ENCODE results near the gene RNF40.
A peak's percentile ranks its signal among the peaks of the same experiment; 100 is the strongest.
"Not testable (repeated sequence)": the region's sequence is repeated elsewhere in the genome, so short reads cannot be mapped to it uniquely, and the experiment has no call there.

The RNF40 gene

GRCh38 chr16:30783280-30784109, 21.4 kb downstream of the RNF40 start:
- DNase-seq: no peak

GRCh38 chr16:30784215-30784614, 22.1 kb downstream of the RNF40 start:
- DNase-seq: no peak

GRCh38 chr16:30785126-30786106, 23.3 kb downstream of the RNF40 start:
- no peak for DNase-seq

DNA sequence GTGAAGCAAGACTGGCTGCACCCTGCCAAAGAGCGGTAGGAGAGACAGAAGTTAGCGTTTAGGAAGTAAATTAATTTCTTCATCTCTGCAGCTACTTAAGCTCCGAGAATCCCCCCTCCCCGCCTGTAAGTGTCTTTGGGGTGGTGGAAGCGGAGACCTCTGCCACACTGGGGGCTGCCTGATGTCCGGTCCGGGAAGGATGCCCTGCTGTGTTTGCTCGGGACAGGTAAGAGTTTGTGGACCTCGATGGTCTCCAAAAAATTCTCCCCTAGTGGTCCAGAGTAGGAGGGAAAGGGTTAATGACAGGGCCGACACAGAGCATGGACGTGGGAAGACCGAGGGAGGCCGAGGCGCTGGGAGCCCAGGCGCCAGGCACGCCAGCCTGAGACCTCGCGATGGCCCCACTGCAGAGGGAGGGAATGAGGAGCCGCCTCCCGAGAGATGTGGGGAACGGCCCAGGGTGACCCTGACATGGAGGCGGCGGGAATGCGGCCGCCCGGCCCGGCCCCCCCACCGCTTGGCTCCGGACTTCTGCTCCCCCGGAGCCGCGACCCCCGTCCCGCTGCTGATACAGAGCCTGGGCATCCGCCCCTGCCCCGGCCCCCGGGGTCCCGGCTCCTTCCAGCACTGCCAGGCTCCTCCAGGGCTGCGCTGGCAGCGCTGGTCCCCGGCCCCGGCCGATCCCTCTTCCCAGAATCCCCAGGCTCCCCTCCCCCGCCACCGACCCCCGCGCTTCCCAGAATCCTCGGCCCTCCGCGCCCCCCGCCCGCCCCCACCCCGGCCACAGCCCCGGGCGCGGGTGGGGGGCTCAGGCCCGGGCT, 24.2 kb downstream of the RNF40 start:
- DNase-seq: peak; percentile 71

DNA sequence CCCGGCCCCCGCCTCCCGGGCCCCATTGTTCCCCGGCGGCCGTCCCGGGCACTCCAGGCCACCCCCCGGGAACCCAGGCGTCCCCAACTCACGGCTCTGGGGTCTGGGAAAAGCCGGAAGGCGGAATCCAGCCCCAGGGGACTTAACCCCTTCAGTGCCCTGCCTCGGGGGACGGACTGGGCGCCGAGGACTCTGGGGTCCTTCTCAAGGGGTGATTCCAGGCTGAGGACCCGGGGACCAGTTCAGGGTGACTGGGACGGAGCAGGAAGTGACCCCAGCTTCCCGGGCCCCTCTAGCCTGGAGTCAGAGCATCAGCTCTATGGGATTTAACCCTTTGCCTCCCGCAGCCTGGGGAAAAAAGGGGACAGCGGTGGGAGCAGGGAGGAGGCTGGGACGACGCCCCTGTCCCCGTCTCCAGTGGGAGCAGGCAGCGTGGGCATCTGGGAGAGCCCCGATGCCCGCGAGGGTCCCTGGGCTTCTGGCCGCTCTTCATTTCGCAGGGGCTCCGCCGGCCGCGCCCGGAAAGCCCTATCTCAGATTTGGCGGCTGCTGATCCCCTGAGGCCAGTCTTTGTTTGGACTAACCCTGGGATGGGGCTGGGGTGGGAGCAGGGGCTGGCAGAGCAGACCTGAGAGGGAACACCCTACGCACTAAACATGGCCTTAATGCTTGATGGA, 25.0 kb downstream of the RNF40 start, which contains the start of gene ZNF629:
Gene ZNF629 (minus strand): TSS at position 270 of the 677 bp plus-strand sequence. CDS start 2,723 bp downstream, outside the sequence.
- peak; percentile 75 for DNase-seq

DNA sequence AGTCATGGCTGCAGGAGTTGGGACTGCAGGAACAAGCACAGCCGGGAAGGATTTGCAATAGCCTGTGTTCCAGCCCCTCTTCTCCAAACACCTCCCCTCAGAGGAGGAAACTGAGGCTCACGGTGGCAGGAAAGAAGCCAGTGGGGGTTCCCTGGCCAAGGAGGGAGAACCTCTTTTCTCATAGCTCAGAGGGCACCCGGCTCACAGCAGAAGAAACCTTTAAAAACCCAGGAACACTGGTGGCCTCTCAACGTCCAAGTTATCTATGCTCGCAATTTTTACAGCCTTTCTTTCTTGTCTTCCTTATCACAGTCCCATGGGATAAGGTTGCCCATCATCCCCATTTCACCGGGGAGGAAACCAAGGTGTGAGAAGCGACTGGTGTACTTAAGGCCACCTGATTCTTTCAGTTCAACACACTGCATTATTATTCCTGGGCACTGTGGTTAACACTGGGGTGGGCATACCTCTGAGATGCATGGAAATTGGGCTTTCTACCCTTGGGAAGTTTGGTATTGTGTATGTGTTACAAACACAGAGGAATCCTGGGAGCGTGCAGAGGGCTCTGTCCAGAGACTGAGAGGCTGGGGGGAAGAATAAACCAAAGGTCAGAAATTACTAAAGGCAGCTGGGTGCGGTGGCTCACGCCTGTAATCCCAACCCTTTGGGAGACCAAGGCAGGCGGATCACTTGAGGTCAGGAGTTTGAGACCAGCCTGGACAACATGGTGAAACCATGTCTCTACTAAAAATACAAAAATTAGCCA, 25.7 kb downstream of the RNF40 start:
- DNase-seq: no peak

DNA sequence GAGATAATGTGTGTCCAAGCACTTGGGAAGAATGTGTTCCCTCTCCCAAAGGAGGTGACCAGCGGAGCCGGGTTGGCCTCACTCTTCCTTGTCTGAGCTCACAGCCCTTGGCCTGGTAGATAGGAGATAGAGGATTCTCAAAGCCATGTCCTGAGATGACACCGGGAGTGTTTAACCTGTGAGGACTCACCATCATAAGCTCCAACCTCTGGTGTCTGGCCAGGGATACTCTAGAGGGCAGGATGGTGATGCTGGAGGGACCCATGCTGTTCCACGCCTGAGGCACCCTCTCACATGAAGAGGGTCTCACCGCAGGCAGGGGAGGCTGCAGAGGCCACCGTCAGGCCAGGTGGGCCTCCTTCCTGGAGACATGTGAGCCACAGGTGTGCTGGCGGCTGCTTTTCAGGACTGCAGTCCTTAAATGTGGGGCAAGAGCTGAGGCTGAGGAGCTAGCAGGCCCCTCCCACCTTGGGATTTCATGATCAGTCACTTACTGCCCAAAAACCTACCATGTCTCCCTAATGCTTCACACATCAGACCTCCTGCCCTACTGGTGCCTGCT, 31.5 kb downstream of the RNF40 start:
- DNase-seq: no peak

GRCh38 chr16:30794634-30795033, 32.5 kb downstream of the RNF40 start:
- no peak for DNase-seq

DNA sequence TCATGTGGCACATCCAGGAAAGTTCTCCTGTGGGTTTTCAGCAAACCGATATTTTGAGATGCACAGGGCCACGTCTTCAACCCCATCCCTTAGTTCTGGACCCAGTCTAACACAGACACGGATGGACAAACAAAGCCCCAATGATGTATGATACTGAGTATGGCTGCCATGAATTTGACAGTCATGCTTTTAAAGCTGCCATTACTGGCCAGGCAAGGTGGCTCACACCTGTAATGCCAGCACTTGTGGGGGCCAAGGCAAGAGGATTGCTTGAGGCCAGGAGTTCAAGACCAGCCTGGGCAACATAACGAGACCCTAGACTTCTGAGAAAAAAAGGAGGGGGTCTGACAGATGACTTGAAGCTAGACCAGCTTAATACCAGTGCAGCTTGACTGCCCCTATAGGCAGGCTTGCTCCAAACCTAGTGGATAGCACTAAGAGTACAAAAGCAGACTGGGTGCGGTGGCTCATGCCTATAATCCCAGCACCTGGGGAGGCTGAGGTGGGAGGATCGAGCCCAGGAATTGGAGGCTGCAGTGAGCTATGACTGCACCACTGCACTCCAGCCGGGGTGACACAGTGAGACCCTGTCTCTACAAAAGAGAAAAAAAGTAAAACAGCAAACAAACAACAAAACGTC, 35.7 kb downstream of the RNF40 start:
- DNase-seq: peak; percentile 13

GRCh38 chr16:30802936-30803335, 40.8 kb downstream of the RNF40 start:
- DNase-seq: no peak

DNA sequence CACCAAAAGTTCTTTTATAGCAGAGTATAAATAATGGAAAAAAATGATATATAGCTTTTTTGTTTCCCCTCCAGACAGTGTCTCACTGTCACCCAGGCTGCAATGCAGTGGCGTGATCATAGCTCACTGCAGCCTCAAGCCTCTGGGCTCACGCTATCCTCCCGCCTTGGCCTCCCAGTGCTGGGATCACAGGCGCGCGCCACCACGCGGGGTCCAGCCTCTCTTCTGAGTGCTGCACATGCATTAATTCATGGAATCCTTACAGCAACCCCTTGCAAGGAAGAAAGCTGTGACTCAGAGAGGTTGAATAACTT, 42.9 kb downstream of the RNF40 start:
- peak; percentile 50 for DNase-seq

- DNase-seq: peak; percentile 92
Observed at GRCh38 chr16:30805370-30806169, 43.4 kb downstream of the RNF40 start.

DNA sequence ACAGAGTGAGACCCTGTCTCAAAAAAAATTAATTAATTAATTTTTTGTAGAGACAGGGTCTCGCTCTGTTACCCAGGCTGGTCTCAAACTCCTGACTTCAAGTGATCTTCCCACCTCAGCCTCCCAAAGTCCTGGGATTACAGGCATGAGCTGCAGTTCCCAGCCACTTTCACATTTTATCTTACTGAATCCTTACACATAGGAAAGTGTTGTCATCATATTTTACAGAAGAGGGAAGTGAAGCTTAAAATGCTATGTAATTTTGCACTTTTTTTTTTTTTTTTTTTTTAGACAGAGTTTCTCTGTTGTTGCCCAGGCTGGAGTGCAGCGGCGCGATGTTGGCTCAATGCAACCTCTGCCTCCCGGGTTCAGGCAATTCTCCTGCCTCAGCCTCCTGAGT, 46.0 kb downstream of the RNF40 start:
- DNase-seq: no peak

- DNase-seq: not testable (repeated sequence)
Observed at GRCh38 chr16:30808890-30809426, 46.8 kb downstream of the RNF40 start.

- DNase-seq: not testable (repeated sequence)
Observed at GRCh38 chr16:30809675-30810074, 47.6 kb downstream of the RNF40 start.

DNA sequence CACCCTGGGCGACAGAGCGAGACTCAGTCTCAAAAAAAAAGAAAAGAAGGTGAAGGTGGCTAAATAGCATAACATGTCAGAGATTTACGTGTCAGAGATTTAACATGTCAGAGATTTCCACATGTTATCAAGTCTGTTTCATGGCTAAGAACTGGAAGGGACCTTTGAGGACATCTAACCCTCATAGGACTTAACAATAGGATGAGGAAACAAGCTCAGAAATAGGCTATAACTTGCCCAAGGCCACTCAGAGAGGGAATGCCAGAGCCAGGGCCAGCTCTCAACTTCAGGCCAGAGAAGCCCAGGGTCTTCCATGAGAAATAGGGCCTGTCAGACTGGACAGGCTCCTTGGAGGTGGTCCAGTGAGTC, 51.7 kb downstream of the RNF40 start:
- peak; percentile 62 for DNase-seq

GRCh38 chr16:30816769-30817168, 54.6 kb downstream of the RNF40 start:
- no peak for DNase-seq

GRCh38 chr16:30820952-30821421, 58.9 kb downstream of the RNF40 start:
- peak; percentile 89 for DNase-seq

DNA sequence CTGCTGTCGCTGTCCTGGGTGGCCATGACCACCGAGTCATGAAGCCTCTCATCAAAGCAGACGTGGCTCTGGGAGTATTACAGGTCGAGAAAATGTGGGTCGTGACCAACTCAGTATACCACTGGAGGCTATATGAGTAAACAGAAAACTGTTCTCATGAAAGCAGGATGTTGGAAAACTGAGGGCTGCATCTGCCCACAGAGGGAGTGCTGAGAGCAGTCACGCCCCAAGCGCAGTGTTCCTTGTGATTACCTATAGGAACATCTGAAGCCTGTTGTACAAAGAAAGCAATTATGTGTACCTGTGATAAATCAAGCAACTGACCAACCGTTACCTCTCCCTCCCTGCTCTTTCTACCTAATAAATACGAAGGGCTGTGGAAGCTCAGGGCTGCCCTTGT, 59.3 kb downstream of the RNF40 start:
- DNase-seq: peak; percentile 83
